Gastrocnemius medialis (tissue), 4 donors: ENCODE measurements around the gene SGCD.

ENCODE experiments used
- CTCF ChIP-seq, 5 experiments: fragments of 450-650 bp in 3 of 5; fragments of 200-600 bp in 2 of 5; sonication (generic) in 2 of 5; IDR thresholded peaks in 4 of 5; conservative IDR thresholded peaks in 1 of 5; 1 replicate in 4 of 5; 2 replicates in 1 of 5; pipeline ENCODE4 v1.5.1; 2016 to 2019; ENCODE audit warnings: antibody characterized with exemption in 5 of 5, mild to moderate bottlenecking in 3 of 5, moderate library complexity in 3 of 5
- POLR2A ChIP-seq, 2 donors: fragments of 450-650 bp; IDR thresholded peaks; one replicate each; pipeline ENCODE4 v1.6.1; 2017; ENCODE audit warnings: antibody characterized with exemption in 2 of 2, mild to moderate bottlenecking in 2 of 2, moderate library complexity in 2 of 2

- no peak for TF ChIP-seq CTCF (IDR thresholded peaks at IDR 0.05 in 4 of 5, conservative IDR thresholded peaks at IDR 0.05 in 1 of 5)
- no peak for TF ChIP-seq POLR2A (IDR thresholded peaks at IDR 0.05)
Measured at GRCh38 chr5:156466871-156467270, 139.9 kb downstream of the SGCD start.
